Breast epithelium (tissue), 3 donors: Measurements from ENCODE around the gene FAM20B.

Experiments used
- CTCF ChIP-seq, 3 donors: fragments of 450-650 bp; IDR thresholded peaks; one replicate each; pipeline ENCODE4 v1.5.1; 2016 to 2017; ENCODE audit warnings: antibody characterized with exemption in 3 of 3, mild to moderate bottlenecking in 3 of 3, moderate library complexity in 3 of 3
- POLR2AphosphoS5 ChIP-seq, 3 donors: sonication (generic); formaldehyde crosslinking; IDR thresholded peaks; one replicate each; pipeline ENCODE4 v1.6.1; 2017; ENCODE audit warnings: antibody characterized with exemption in 3 of 3

- TF ChIP-seq CTCF (IDR thresholded peaks at IDR 0.05), result no peak
- no peak for TF ChIP-seq POLR2AphosphoS5 (IDR thresholded peaks at IDR 0.05)
These were observed 69.7 kb downstream of the FAM20B start for GRCh38 chr1:179095377-179095776.
